ENCODE data around the gene HPCAL1. TPM values are rescaled to one million over a fixed set of nuclear protein-coding genes. Genes with fewer than 3 reads are reported as not detected.

The HPCAL1 gene
- total and polyA plus RNA-seq, 2 of the 4 experiments (the other 2 are of a cell fraction), result 8.2 to 33.7 TPM

GRCh38 chr2:10356439-10356811 lies 53.7 kb downstream of the HPCAL1 start:
- no peak overlapping the region for H3K23ac ChIP-seq (ENCODE audit: low read depth, low read length)
- H3K18ac ChIP-seq (ENCODE audit: low read depth, low read length), result no peak overlapping the region
- no peak overlapping the region for H3K4ac ChIP-seq (ENCODE audit: low read depth, low read length)
- no TSS peak for BruUV-seq (replicated peaks)
- H2BK5ac ChIP-seq (ENCODE audit: low read depth, low read length, poor library complexity, severe bottlenecking), result no peak overlapping the region
- no peak overlapping the region for H2AK5ac ChIP-seq (ENCODE audit: low read depth, low read length)
- no peak overlapping the region for H2BK20ac ChIP-seq (ENCODE audit: low read depth, low read length)
- no peak overlapping the region for H4K8ac ChIP-seq (ENCODE audit: low read depth in 2 of 2, low read length in 2 of 2)
- H3K27ac ChIP-seq (ENCODE audit: insufficient read depth, low read length), result no peak overlapping the region
- no peak overlapping the region for H2BK15ac ChIP-seq (ENCODE audit: low read depth, low read length)
- peaks cover 4% of the 10 kb centered on the region; the same call in 1 of the 2 replicates for H3K9me1 ChIP-seq (ENCODE audit: insufficient read depth, low read length)
- no peaks in the 10 kb centered on the region; the same call in 1 of the 2 replicates for H3K36me3 ChIP-seq (ENCODE audit: control insufficient read depth, insufficient read depth, low read length)
- DNase-seq, result no peak
- no peak overlapping the region for H3K4me2 ChIP-seq (ENCODE audit: low read depth, low read length)
- in situ Hi-C loops (cut with MboI; ENCODE audit: low sequenced_read_pairs), result no loop called here
- peaks cover 24% of the 10 kb centered on the region for H4K20me1 ChIP-seq (ENCODE audit: insufficient read depth, low read length)
- ChIA-PET POLR2A (ENCODE audit: unreplicated experiment) (no interaction called here), CTCF (no interaction called here)
- dilution Hi-C loops (cut with HindIII; ENCODE audit: low sequenced_read_pairs, unreplicated experiment), result no loop called here
- H3K4me1 ChIP-seq (ENCODE audit: control insufficient read depth, insufficient read depth, low read length), result peaks cover 6% of the 10 kb centered on the region; the same call in 1 of the 2 replicates
- no peak overlapping the region for H2AK9ac ChIP-seq (replicated peaks; ENCODE audit: low read depth, low read length, poor library complexity)
- no peak overlapping the region for H4K5ac ChIP-seq (ENCODE audit: low read depth, low read length)
- no peak overlapping the region for H2AFZ ChIP-seq (replicated peaks; ENCODE audit: low read length, poor library complexity)
- H3K14ac ChIP-seq (replicated peaks; ENCODE audit: low read depth, low read length), result no peak overlapping the region
- no peaks in the 10 kb centered on the region for H3K27me3 ChIP-seq (ENCODE audit: control insufficient read depth, insufficient read depth, low read length)
- no peak overlapping the region for H3K56ac ChIP-seq (ENCODE audit: extremely low read depth, insufficient read depth, low read length)
- ATAC-seq (ENCODE audit: low read depth), result no peak
- no peak overlapping the region for H4K91ac ChIP-seq (ENCODE audit: insufficient read depth, low read depth, low read length)
- intact Hi-C loops (cut with micrococcal nuclease), result no loop called here
- H3K9ac ChIP-seq (ENCODE audit: low read depth, low read length), result no peak overlapping the region
- H3K4me3 ChIP-seq (ENCODE audit: insufficient read depth, low read depth, low read length), result no peak overlapping the region
- peaks cover 5 to 30% of the 10 kb centered on the region in 2 experiments; a peak in 2 of 4 replicates for H3K79me1 ChIP-seq (ENCODE audit: low read depth in 1 of 2, low read length in 2 of 2)
- WGBS, 2 experiments (ENCODE audit: extremely low coverage in 2 of 2, insufficient read length in 1 of 2), result 100% methylated on average over 3 of the region's 8 CpGs; no CpG with 5 or more reads in 1 of the 2 experiments
- H2BK120ac ChIP-seq (ENCODE audit: low read depth, low read length), result no peak overlapping the region
- H3K9me3 ChIP-seq (ENCODE audit: control insufficient read depth, insufficient read depth, low read length), result no peaks in the 10 kb centered on the region
- no peak for TF ChIP-seq USF2 (IDR thresholded peaks at IDR 0.05; ENCODE audit: low read depth, low read length)
- no peak for TF ChIP-seq RAD21 (IDR thresholded peaks at IDR 0.05; ENCODE audit: low read length)
- no peak for TF ChIP-seq CTCF (conservative IDR thresholded peaks at IDR 0.05; ENCODE audit: low read depth, low read length)
- TF ChIP-seq MAZ (IDR thresholded peaks at IDR 0.05; ENCODE audit: borderline replicate concordance, low read depth, low read length), result no peak
- no peak for TF ChIP-seq SMC3 (IDR thresholded peaks at IDR 0.05; ENCODE audit: low read depth, low read length)
- no peak for TF ChIP-seq MAFK (IDR thresholded peaks at IDR 0.05; ENCODE audit: low read depth, low read length)
